Testis (tissue), 2 donors: ENCODE results near the gene ZFYVE28.
"Not testable (repeated sequence)": the region's sequence is repeated elsewhere in the genome, so short reads cannot be mapped to it uniquely, and the experiment has no call there.

Experiments
- POLR2A ChIP-seq: fragments of 450-650 bp; IDR thresholded peaks from one replicate; pipeline ENCODE4 v1.6.1; 2017; ENCODE audit warnings: antibody characterized with exemption, mild to moderate bottlenecking, moderate library complexity
- TF ChIP-seq, protein P1 (sequence below), 3 experiments: fragments of 450-650 bp in 2 of 3; fragments of 200-600 bp in 1 of 3; sonication (generic) in 1 of 3; IDR thresholded peaks; one replicate each; pipeline ENCODE4 v1.5.1; 2016 to 2019; ENCODE audit warnings: antibody characterized with exemption in 3 of 3, mild to moderate bottlenecking in 2 of 3, moderate library complexity in 1 of 3

DNA sequence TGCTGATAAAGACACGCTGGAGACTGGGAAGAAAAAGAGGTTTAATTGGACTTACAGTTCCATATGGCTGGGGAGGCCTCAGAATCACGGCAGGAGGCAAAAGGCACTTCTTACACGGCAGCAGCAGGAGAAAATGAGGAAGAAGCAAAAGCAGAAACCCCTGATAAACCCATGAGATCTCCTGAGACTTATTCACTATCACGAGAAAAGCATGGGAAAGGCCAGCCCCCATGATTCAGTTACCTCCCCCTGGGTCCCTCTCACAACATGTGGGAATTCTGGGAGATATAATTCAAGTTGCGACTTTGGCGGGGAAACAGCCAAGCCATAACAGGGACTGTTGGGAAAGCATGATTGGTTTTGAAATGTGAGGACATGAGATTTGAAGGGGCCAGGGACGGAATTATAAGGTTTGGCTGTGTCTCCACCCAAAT is 35.7 kb downstream of the ZFYVE28 start:
- TF ChIP-seq, protein P1, sequence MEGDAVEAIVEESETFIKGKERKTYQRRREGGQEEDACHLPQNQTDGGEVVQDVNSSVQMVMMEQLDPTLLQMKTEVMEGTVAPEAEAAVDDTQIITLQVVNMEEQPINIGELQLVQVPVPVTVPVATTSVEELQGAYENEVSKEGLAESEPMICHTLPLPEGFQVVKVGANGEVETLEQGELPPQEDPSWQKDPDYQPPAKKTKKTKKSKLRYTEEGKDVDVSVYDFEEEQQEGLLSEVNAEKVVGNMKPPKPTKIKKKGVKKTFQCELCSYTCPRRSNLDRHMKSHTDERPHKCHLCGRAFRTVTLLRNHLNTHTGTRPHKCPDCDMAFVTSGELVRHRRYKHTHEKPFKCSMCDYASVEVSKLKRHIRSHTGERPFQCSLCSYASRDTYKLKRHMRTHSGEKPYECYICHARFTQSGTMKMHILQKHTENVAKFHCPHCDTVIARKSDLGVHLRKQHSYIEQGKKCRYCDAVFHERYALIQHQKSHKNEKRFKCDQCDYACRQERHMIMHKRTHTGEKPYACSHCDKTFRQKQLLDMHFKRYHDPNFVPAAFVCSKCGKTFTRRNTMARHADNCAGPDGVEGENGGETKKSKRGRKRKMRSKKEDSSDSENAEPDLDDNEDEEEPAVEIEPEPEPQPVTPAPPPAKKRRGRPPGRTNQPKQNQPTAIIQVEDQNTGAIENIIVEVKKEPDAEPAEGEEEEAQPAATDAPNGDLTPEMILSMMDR (IDR thresholded peaks at IDR 0.05), result not testable (repeated sequence)
- not testable (repeated sequence) for TF ChIP-seq POLR2A
